ENCODE data around the gene SYTL3. TPM values are rescaled to one million over a fixed set of nuclear protein-coding genes. Genes with fewer than 3 reads are reported as not detected.

The SYTL3 gene
- total RNA-seq, 6 donors from 2014 or later: 10.3 to 28.3 (median 20.0) TPM

- peak in 1 of 2 donors; percentile 78 for DNase-seq
- peaks cover 13 to 39% (median 19%) of the 10 kb centered on the region in 4 donors for H3K4me1 ChIP-seq
- peak in 1 of 2 donors; percentile 86 for ATAC-seq (ENCODE audit: low FRiP score in 2 of 2)
- no peaks in the 10 kb centered on the region for H3K9me3 ChIP-seq
- H3K27me3 ChIP-seq: no peaks in the 10 kb centered on the region
- no peak overlapping the region for H3K4me3 ChIP-seq
- peak overlapping the region; percentile 57 to 80 (median 69) for H3K27ac ChIP-seq
- WGBS, 2 donors: 47 to 48% methylated on average over 4 of the region's 4 CpGs
- TF ChIP-seq CTCF (IDR thresholded peaks at IDR 0.05): no peak
- no peak for TF ChIP-seq POLR2A (IDR thresholded peaks at IDR 0.05)
- peak in 1 of 4 donors; percentile 6 for TF ChIP-seq EP300 (IDR thresholded peaks at IDR 0.05)
- TF ChIP-seq POLR2AphosphoS5 (IDR thresholded peaks at IDR 0.05): no peak
- H3K36me3 ChIP-seq: no peaks in the 10 kb centered on the region
Measured at GRCh38 chr6:158686311-158686710, 36.5 kb downstream of the SYTL3 start.

- 54 to 70% methylated on average over 6 to 7 of the region's 7 CpGs for WGBS, 2 donors
- Histone ChIP-seq H3K4me1 (peaks cover 16 to 44% (median 19%) of the 10 kb centered on the region in 4 donors), H3K36me3 (no peaks in the 10 kb centered on the region), H3K4me3 (no peak overlapping the region), H3K27ac (peak overlapping the region; percentile 57 to 80 (median 69)), H3K27me3 (no peaks in the 10 kb centered on the region), H3K9me3 (no peaks in the 10 kb centered on the region)
- ATAC-seq (ENCODE audit: low FRiP score in 2 of 2) (peak; percentile 79 to 81), DNase-seq (no peak)
- TF ChIP-seq EP300 (IDR thresholded peaks at IDR 0.05): no peak
- no peak for TF ChIP-seq POLR2AphosphoS5 (IDR thresholded peaks at IDR 0.05)
Measured at GRCh38 chr6:158686791-158687381, 37.0 kb downstream of the SYTL3 start.

GRCh38 chr6:158687506-158687905 lies 37.7 kb downstream of the SYTL3 start:
- no peaks in the 10 kb centered on the region for H3K27me3 ChIP-seq
- ATAC-seq (ENCODE audit: low FRiP score in 2 of 2) (peak in 1 of 2 donors; percentile 34), DNase-seq (no peak)
- no peaks in the 10 kb centered on the region for H3K36me3 ChIP-seq
- peak overlapping the region; percentile 57 to 80 (median 69) for H3K27ac ChIP-seq
- WGBS, 2 donors: 60 to 62% methylated on average over 4 of the region's 4 CpGs
- no peak overlapping the region for H3K4me3 ChIP-seq
- peaks cover 16 to 44% (median 19%) of the 10 kb centered on the region in 4 donors for H3K4me1 ChIP-seq
- no peaks in the 10 kb centered on the region for H3K9me3 ChIP-seq
- TF ChIP-seq POLR2A (IDR thresholded peaks at IDR 0.05) (no peak), POLR2AphosphoS5 (IDR thresholded peaks at IDR 0.05) (no peak), EP300 (IDR thresholded peaks at IDR 0.05) (no peak), CTCF (IDR thresholded peaks at IDR 0.05) (no peak)

- peaks cover 16 to 44% (median 19%) of the 10 kb centered on the region in 4 donors for H3K4me1 ChIP-seq
- WGBS, 2 donors: 47 to 57% methylated on average over 1 of the region's 1 CpG
- H3K4me3 ChIP-seq: no peak overlapping the region
- no peak for DNase-seq
- no peak for TF ChIP-seq POLR2A (IDR thresholded peaks at IDR 0.05)
- TF ChIP-seq CTCF (IDR thresholded peaks at IDR 0.05): no peak
- no peak for TF ChIP-seq POLR2AphosphoS5 (IDR thresholded peaks at IDR 0.05)
- no peak for TF ChIP-seq EP300 (IDR thresholded peaks at IDR 0.05)
- no peak for ATAC-seq (ENCODE audit: low FRiP score in 2 of 2)
- H3K27me3 ChIP-seq: no peaks in the 10 kb centered on the region
- H3K27ac ChIP-seq: no peak overlapping the region
- no peaks in the 10 kb centered on the region for H3K36me3 ChIP-seq
- H3K9me3 ChIP-seq: no peaks in the 10 kb centered on the region
Measured at GRCh38 chr6:158688860-158689259, 39.0 kb downstream of the SYTL3 start.

GRCh38 chr6:158694913-158695312 lies 45.1 kb downstream of the SYTL3 start:
- ATAC-seq (ENCODE audit: low FRiP score in 2 of 2) (no peak), DNase-seq (no peak)
- WGBS, 2 donors: 85 to 94% methylated on average over 3 of the region's 3 CpGs
- Histone ChIP-seq H3K9me3 (no peaks in the 10 kb centered on the region), H3K36me3 (no peaks in the 10 kb centered on the region), H3K27ac (no peak overlapping the region), H3K4me1 (peaks cover 0 to 6% (median 2%) of the 10 kb centered on the region in 4 donors), H3K4me3 (no peak overlapping the region), H3K27me3 (no peaks in the 10 kb centered on the region)
- no peak for TF ChIP-seq POLR2AphosphoS5 (IDR thresholded peaks at IDR 0.05)
- TF ChIP-seq POLR2A (IDR thresholded peaks at IDR 0.05): no peak
- no peak for TF ChIP-seq CTCF (IDR thresholded peaks at IDR 0.05)
- no peak for TF ChIP-seq EP300 (IDR thresholded peaks at IDR 0.05)

Data from upper lobe of left lung (tissue), 6 donors.